COLO829 (cell line): ENCODE data around the gene CDHR3.
"Not testable (repeated sequence)": the region's sequence is repeated elsewhere in the genome, so short reads cannot be mapped to it uniquely, and the experiment has no call there.

Experiments used
- DNase-seq: peaks from one replicate; pipeline ENCODE4 v3.0.0; 2012; ENCODE audit warnings: low spot score

The CDHR3 gene

DNA sequence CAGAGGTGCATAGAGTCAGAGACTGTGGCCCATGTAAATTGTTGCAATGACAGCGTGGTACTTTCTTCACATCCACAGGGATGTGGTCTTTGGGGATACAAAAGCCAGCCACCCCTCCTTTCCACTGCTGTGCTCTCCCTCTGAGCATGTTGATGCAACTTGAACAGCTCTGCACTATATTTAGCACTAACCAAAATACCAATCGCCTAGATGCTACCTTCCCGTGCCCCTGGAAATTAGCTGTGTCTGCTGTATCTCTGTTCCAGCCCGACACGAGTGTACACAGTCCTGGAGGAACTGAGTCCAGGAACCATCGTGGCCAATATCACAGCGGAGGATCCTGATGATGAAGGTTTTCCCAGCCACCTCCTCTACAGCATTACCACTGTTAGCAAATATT, 38.1 kb downstream of the CDHR3 start:
- DNase-seq = no peak

GRCh38 chr7:106001886-106002285, 38.8 kb downstream of the CDHR3 start:
- peak; percentile 78 for DNase-seq

- no peak for DNase-seq
These were observed 40.5 kb downstream of the CDHR3 start for GRCh38 chr7:106003525-106004064.

GRCh38 chr7:106006906-106007305, 43.8 kb downstream of the CDHR3 start:
- no peak for DNase-seq

DNA sequence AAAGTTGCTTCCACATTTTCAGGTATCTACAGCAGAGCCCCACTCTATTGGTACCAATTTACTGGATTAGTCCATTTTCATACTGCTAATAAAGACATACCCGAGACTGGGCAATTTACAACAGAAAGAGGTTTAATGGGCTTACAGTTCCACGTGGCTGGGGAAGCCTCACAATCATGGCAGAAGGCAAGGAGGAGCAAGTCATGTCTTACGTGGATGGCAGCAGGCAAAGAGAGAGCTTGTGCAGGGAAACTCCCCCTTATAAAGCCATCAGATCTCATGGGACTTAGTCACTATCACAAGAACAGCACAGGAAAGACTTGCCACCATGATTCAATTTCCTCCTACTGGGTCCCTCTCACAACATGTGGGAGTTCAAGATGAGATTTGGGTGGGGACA, 44.7 kb downstream of the CDHR3 start:
- DNase-seq = not testable (repeated sequence)

DNA sequence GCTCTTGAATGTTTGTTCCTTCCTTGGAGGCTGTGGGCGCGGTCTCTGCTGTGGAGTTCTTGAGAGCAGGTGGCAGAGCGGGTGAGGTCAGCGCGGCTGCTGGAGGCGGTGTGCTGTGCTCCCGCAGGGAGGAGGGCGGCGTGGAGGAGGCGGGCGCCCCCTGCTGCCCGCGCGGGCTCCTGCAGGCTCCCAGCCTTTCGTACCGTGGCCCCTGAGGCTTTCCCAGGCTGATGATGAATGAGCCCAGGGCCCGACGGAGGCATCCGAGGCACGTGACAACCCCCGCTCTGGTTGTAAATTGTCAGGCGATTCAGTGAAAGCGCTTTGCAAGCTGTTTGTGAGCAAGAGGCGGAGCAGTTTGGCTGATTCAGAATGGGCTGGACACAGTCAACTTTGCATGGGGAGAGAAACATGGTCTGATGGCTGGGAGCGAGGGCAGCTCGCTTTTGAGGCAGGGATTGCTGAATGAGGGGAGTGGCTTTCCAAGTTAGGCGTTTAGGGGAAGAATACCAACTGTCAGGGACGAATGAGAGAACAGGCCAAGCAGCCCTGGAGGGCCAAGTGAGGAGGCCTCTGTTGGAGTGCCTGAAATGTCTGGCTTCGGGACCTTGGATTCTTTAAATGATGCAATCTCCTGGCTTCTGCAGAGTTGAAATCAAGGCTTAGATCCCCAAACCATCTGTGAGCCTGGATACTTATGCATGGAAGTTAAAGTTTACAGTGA, 46.6 kb downstream of the CDHR3 start:
- DNase-seq = peak; percentile 98

GRCh38 chr7:106010331-106010730, 47.3 kb downstream of the CDHR3 start:
- no peak for DNase-seq

DNA sequence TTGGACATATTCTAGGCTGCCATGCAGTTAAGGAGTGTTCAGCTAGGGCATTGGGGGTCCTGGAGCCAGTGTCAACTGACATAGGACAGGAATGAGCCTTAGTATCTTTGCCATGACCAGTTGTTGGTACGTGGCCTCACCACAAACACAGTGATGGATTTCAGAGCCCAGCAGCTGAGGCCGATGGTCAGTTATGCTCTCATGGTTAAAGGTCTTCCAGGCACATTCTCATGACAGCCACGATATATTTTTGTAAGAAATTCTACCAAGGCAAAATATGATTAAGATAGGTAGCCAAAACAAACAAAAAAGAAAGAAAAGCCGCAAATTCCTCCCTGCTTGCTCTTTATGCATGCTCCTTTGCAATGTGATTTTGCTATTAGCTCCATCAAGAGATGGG, 47.8 kb downstream of the CDHR3 start:
- no peak for DNase-seq

DNA sequence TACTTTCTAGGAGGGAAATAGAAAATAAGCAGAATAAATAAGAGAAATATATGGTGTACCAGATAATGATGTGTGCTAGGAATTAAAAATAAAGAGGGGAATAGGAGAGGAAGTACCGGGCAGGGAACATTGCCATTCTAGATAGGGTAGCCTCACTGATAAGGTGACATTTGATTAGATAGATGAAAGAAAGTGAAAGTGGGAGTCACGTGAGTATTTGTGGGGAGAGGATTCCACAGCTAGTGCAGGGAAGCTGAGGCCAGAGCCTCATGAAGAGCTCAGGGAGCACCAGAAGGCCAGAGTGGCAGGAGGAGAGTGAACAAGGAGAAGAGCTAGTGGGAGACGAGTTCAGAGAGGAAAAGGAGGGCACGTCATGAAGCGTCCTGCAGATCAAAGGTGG, 49.1 kb downstream of the CDHR3 start:
- no peak for DNase-seq

GRCh38 chr7:106012935-106013439, 49.9 kb downstream of the CDHR3 start:
- no peak for DNase-seq

- DNase-seq = no peak
These were observed 52.5 kb downstream of the CDHR3 start for GRCh38 chr7:106015381-106016218.

- DNase-seq = no peak
These were observed 53.3 kb downstream of the CDHR3 start for GRCh38 chr7:106016331-106016730.

DNA sequence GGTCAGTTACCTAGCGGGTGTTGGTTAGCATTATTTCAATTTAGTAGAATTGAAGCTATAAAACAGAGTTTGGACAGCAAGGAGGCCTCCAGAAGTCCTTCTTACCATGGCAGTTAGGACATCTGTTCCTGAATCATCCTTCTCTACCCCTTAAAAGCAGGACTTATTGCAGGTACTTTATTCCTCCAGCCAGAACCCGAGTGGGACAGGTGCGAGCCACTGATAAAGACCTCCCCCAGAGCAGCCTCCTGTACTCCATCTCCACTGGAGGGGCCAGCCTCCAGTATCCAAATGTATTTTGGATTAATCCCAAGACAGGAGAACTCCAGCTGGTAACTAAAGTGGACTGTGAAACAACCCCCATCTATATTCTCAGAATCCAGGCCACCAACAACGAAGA, 54.6 kb downstream of the CDHR3 start:
- no peak for DNase-seq

GRCh38 chr7:106018566-106019469, 55.8 kb downstream of the CDHR3 start:
- DNase-seq = no peak

GRCh38 chr7:106019470-106019820, 56.4 kb downstream of the CDHR3 start:
- no peak for DNase-seq

DNA sequence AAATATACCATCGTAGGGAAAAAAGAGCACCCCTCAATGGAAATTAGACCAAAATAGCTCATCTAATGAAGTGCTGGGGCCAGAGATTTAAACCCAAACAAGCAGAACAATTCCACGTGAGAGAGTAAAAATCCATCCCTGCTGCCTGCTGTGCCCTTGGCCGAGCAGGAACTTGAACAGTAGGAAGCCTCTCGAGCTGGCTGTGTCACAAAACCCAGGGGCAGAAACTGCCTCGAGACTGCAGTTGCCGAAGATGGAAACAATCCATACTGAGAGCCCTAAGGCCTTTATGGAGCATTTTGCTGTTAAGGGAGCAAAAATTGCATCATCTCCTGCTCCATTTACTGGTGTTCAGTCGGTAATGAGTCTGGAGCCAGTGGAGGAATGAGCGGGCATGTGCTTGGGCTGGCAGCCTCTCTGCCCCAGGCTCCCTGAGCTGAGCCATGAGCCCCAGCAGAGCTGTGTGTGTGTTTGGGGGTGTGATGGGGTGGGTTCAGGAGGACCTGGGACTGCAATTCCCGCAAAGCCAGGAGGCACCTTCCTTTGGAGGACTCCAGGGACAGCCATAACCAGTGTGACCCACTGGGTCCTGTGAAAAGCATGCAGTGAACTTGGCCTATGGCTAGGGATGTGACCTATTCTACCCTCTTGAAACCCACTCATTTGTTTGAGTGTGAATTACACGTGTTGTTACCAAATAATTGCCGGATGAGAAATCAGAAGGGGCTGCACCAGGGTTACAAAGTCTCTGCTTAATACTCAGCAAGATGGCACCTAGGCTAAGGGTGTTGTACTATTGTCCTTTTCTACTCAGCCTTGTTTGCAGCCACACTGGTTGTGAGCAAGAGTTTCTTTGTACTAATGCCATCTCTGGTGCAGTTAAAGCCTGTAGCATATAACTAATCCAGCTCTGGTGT, 58.3 kb downstream of the CDHR3 start:
- DNase-seq = no peak

DNA sequence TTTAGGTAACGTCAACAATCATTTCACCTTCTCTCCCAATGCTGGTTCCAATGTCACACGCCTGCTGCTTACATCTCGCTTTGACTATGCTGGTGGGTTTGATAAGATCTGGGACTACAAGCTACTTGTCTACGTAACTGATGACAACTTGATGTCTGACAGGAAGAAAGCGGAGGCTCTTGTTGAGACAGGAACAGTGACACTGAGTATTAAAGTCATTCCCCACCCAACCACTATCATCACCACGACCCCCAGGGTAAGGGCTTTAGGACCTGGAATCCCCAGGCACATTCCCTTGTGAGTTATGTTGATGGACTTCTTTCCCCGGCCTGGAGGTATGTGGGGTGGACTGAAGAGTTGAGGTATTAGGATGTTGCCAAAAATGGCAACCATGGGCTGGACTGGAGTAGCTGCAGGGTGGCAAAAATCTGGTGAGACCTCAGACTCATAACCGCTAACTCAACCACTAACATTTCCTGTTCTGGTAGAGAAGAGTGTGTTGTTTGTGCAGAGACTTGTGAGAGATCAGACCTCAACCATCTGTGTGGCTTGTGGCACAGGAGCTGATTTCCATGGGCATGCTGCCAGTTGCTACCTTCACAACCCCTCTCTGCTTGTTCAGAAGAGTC, 59.2 kb downstream of the CDHR3 start:
- no peak for DNase-seq

DNA sequence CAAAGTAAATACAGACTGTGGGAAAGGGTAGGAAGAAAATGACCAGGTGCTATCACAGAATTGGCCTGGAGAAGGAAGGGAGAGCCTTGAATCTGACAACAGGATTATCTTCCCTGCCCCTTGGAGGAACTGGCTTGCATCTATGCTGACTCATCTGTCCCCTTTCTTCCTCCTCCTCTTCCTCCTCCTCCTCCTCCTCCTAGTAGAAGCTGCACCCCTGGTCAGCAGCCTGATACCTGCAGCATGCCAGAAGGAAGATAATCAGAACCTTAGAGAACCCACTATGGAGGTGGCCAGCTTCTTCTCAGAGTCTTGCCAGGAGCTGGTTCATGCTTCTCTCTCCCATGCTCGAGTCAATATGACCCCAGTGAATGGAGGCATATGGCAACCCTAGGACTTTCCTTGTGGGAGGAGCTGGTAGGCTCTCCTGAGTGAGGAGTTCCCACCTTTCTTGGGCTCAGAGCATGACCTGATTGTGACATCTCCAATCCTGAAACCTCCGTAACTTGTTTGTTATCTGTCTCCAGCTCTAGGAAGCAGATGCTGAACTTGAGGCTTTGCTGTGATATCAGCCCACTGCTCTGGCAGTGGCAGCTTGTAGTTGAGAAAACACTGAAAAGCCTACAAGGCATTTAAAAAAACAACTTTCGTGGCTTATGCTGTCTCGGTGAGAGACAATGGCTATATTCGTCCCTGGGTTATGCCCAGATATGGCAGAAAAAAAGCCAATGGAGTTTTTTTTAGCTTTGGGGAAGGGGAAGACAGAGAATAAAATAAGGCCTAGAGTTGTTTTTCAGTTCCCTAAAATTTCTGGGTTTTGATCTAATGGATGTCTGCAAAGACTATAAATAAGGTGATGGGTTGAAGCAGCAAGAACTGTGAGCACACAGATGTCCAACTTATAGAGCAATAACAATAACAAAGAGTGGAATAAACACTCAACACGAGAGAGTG, 60.6 kb downstream of the CDHR3 start:
- DNase-seq = no peak

- no peak for DNase-seq
These were observed 63.0 kb downstream of the CDHR3 start for GRCh38 chr7:106026101-106026500.
